ENCODE data around the gene FCAMR.

DNA sequence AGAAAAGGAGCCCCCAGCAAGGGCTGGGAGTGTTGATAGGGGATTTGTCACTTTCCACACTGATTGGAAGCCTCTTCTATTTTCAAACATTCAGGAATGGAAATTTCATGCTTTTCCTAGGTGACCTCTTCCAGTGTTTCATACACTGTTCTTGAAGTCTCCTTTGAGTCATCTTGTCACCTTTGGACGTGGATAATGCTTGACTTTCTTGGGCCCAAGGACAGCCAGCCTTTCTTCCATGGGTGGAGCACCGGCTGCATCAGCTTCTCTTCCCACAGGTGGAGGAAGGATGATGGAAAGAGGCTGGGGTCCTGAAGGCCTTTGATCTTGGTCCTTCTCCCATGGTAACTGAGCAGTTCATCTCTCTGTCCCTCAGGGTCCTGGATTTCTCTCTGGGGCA lies 12.1 kb downstream of the FCAMR start:
- no peak for TF ChIP-seq POLR2A (IDR thresholded peaks at IDR 0.05; ENCODE audit: low read depth, low read length)
- TF ChIP-seq, protein P1, sequence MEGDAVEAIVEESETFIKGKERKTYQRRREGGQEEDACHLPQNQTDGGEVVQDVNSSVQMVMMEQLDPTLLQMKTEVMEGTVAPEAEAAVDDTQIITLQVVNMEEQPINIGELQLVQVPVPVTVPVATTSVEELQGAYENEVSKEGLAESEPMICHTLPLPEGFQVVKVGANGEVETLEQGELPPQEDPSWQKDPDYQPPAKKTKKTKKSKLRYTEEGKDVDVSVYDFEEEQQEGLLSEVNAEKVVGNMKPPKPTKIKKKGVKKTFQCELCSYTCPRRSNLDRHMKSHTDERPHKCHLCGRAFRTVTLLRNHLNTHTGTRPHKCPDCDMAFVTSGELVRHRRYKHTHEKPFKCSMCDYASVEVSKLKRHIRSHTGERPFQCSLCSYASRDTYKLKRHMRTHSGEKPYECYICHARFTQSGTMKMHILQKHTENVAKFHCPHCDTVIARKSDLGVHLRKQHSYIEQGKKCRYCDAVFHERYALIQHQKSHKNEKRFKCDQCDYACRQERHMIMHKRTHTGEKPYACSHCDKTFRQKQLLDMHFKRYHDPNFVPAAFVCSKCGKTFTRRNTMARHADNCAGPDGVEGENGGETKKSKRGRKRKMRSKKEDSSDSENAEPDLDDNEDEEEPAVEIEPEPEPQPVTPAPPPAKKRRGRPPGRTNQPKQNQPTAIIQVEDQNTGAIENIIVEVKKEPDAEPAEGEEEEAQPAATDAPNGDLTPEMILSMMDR (conservative IDR thresholded peaks at IDR 0.05; ENCODE audit: low read depth, low read length) = no peak
- no peak for TF ChIP-seq CEBPB (IDR thresholded peaks at IDR 0.05; ENCODE audit: low read depth, low read length)

Data from IMR-90 (cell line).